G401.6 (cell line): ENCODE results near the gene QARS1.

ENCODE experiments used
- FAIRE-seq: peaks from 2 replicates; lab custom pipeline; 2012; peaks lifted over from hg19 to GRCh38; lab: Jason Lieb, UNC

The QARS1 gene

GRCh38 chr3:49120438-49121131 lies 16.0 kb upstream of the QARS1 start, which contains the start of gene USP19:
Gene USP19, minus strand, starts transcription at chr3:49120823. Its CDS starts 1,678 bp downstream, at chr3:49119145.
- peak; percentile 94 for FAIRE-seq

GRCh38 chr3:49120096-49120437 lies 15.5 kb upstream of the QARS1 start:
- no peak for FAIRE-seq

GRCh38 chr3:49119439-49119838 lies 14.9 kb upstream of the QARS1 start:
- no peak for FAIRE-seq

GRCh38 chr3:49119036-49119435 lies 14.5 kb upstream of the QARS1 start:
- FAIRE-seq = no peak

GRCh38 chr3:49112262-49112661 lies 7.7 kb upstream of the QARS1 start:
- no peak for FAIRE-seq

GRCh38 chr3:49111347-49111746 lies 6.8 kb upstream of the QARS1 start:
- FAIRE-seq = no peak

GRCh38 chr3:49110780-49111179 lies 6.2 kb upstream of the QARS1 start:
- FAIRE-seq = no peak

- no peak for FAIRE-seq
Measured at GRCh38 chr3:49108346-49108745, 3.8 kb upstream of the QARS1 start.

GRCh38 chr3:49104052-49104426 lies 518 bp downstream of the QARS1 start:
- no peak for FAIRE-seq

GRCh38 chr3:49100046-49100615 lies 4.4 kb downstream of the QARS1 start:
- FAIRE-seq = no peak

GRCh38 chr3:49098910-49099630 lies 5.5 kb downstream of the QARS1 start:
- no peak for FAIRE-seq

- FAIRE-seq = no peak
Measured at GRCh38 chr3:49098429-49098828, 6.1 kb downstream of the QARS1 start.

- peak; percentile 98 for FAIRE-seq
Measured at GRCh38 chr3:49093853-49094767, 10.4 kb downstream of the QARS1 start, which contains the start of gene QRICH1. Gene QRICH1, minus strand, starts transcription at chr3:49094071. Its CDS starts 17,054 bp downstream, at chr3:49077017.

GRCh38 chr3:49092938-49093852 lies 11.4 kb downstream of the QARS1 start:
- FAIRE-seq = peak; percentile 44

- FAIRE-seq = no peak
Measured at GRCh38 chr3:49081429-49081828, 23.1 kb downstream of the QARS1 start.

- peak; percentile 96 for FAIRE-seq
Measured at GRCh38 chr3:49079270-49079669, 25.3 kb downstream of the QARS1 start.

- FAIRE-seq = no peak
Measured at GRCh38 chr3:49076646-49077045, 27.9 kb downstream of the QARS1 start.

- no peak for FAIRE-seq
Measured at GRCh38 chr3:49076116-49076515, 28.4 kb downstream of the QARS1 start.

GRCh38 chr3:49058011-49058410 lies 46.5 kb downstream of the QARS1 start:
- no peak for FAIRE-seq

- FAIRE-seq = no peak
Measured at GRCh38 chr3:49057268-49057667, 47.3 kb downstream of the QARS1 start.

GRCh38 chr3:49054344-49054862 lies 50.2 kb downstream of the QARS1 start:
- FAIRE-seq = no peak
